ENCODE measurements around the gene LPAR5.

LPAR5 gene

GRCh38 chr12:6641131-6641530 lies 5.4 kb upstream of the LPAR5 start:
- DNase-seq (ENCODE audit: low spot score) = no peak
- in situ Hi-C loops (cut with MboI; ENCODE audit: low pct_unique_long_range_greater_than_20kb, low sequenced_read_pairs, unreplicated experiment) = no loop called here
- TF ChIP-seq, protein P1, sequence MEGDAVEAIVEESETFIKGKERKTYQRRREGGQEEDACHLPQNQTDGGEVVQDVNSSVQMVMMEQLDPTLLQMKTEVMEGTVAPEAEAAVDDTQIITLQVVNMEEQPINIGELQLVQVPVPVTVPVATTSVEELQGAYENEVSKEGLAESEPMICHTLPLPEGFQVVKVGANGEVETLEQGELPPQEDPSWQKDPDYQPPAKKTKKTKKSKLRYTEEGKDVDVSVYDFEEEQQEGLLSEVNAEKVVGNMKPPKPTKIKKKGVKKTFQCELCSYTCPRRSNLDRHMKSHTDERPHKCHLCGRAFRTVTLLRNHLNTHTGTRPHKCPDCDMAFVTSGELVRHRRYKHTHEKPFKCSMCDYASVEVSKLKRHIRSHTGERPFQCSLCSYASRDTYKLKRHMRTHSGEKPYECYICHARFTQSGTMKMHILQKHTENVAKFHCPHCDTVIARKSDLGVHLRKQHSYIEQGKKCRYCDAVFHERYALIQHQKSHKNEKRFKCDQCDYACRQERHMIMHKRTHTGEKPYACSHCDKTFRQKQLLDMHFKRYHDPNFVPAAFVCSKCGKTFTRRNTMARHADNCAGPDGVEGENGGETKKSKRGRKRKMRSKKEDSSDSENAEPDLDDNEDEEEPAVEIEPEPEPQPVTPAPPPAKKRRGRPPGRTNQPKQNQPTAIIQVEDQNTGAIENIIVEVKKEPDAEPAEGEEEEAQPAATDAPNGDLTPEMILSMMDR (IDR thresholded peaks at IDR 0.05; ENCODE audit: extremely low read depth, insufficient read depth, missing control alignments) = no peak

DNA sequence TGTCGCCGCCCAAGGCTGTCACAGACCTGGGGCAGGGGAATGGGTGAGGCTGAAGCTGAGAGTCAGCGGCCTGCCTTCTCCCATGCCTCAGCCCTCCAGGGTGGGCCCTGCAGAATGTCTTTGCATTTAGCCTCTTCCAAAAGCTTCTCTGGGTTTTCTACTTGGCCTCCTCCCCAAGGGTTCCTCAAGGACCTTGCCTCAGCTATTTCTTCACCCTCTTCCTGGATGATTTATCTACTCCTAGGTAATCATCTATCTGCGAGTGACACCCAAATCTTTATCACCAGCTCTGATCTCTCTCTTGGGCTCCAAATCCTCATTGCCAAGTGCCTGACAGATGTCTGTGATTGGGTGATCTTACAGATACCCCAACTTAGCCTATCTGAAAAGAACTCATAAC lies 4.7 kb upstream of the LPAR5 start:
- TF ChIP-seq, protein P1 (IDR thresholded peaks at IDR 0.05; ENCODE audit: extremely low read depth, insufficient read depth, missing control alignments) = no peak
- in situ Hi-C loops (cut with MboI; ENCODE audit: low pct_unique_long_range_greater_than_20kb, low sequenced_read_pairs, unreplicated experiment) = no loop called here
- no peak for DNase-seq (ENCODE audit: low spot score)

- TF ChIP-seq, protein P1 (IDR thresholded peaks at IDR 0.05; ENCODE audit: extremely low read depth, insufficient read depth, missing control alignments) = no peak
- in situ Hi-C loops (cut with MboI; ENCODE audit: low pct_unique_long_range_greater_than_20kb, low sequenced_read_pairs, unreplicated experiment) = no loop called here
- no peak for DNase-seq (ENCODE audit: low spot score)
Observed at GRCh38 chr12:6639151-6639801, 3.5 kb upstream of the LPAR5 start.

GRCh38 chr12:6638305-6638704 lies 2.5 kb upstream of the LPAR5 start:
- in situ Hi-C loops (cut with MboI; ENCODE audit: low pct_unique_long_range_greater_than_20kb, low sequenced_read_pairs, unreplicated experiment) = no loop called here
- DNase-seq (ENCODE audit: low spot score) = no peak
- TF ChIP-seq, protein P1 (IDR thresholded peaks at IDR 0.05; ENCODE audit: extremely low read depth, insufficient read depth, missing control alignments) = no peak

DNA sequence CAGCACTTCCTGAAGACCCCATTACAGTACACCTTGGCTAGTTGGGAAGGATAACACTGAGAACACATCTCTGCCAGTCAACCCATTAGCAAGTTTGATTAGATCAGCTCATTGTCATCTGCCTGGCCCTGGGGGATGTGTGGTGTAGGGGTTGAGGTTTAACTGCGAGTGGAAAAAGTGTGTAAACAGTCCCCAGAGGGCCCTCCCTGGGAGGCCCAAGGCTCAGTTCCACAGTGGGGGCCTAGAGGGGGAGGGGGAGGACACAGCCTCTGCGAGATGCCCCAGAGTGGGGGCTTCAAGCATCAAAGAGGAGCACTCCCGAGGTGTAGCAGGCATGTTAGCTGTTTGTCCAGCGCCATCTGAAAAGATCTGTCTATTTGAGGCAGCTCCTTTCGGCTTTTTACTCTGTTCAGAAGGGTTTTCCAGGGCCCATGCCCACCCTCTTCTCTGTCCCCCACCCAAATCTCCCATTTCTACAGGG lies 344 bp downstream of the LPAR5 start:
- DNase-seq (ENCODE audit: low spot score) = peak; percentile 58
- in situ Hi-C loops (cut with MboI; ENCODE audit: low pct_unique_long_range_greater_than_20kb, low sequenced_read_pairs, unreplicated experiment) = no loop called here
- TF ChIP-seq, protein P1 (IDR thresholded peaks at IDR 0.05; ENCODE audit: extremely low read depth, insufficient read depth, missing control alignments) = no peak

DNA sequence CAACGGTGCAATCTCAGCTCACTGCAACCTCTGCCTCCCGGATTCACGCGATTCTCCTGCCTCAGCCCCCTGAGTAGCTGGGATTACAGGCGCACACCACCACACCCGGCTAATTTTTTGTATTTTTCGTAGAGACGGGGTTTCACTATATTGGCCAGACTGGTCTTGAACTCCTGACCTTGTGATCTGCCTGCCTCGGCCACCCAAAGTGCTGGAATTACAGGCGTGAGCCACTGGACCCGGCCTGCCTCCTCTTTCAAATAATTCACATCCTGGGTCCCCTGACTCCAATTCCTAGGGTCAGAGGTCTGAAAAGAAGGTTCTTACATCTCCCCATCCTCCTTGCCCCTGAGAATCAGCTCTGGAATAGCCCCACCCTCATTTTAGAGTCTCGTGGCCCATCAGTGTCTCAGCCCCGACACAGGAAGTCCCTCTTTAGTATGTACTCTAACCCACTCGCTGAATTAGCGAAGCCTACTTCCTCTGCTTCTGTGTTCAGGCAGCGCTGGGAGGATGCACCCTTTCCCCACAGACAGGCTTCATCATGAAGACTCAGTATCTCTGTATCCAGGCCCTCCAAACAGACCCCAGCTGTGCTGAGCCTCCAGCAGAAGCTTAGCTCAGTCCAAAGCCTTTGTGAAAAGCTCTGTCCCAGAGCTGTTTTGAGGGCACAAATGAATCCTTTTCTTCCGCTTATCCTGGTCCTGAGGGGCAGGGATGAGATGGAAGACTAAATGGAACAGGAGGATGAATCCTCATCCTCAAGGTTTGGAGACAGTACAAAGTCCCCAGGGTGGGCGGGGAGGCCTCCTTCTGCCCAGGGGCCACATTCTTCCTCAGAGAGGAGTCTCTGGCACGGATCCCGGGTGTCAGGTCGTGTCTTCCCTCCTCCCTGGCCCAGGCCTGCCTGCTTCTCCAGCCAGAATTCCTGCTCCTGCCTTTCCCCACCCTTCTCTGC lies 3.5 kb downstream of the LPAR5 start:
- TF ChIP-seq, protein P1 (IDR thresholded peaks at IDR 0.05; ENCODE audit: extremely low read depth, insufficient read depth, missing control alignments) = no peak
- in situ Hi-C loops (cut with MboI; ENCODE audit: low pct_unique_long_range_greater_than_20kb, low sequenced_read_pairs, unreplicated experiment) = no loop called here
- DNase-seq (ENCODE audit: low spot score) = peak; percentile 74
